K562 (cell line): ENCODE results near the gene UBE2N. TPM values are rescaled to one million over a fixed set of nuclear protein-coding genes. Genes with fewer than 3 reads are reported as not detected.

Experiments
- ATAC-seq: fragments of 200-7000 bp; cut with Tn5 transposase; 3 replicates; pipeline ENCODE4 v1.9.1; 2020; ENCODE audit warnings: moderate library complexity
- BruUV-seq: library from RNA; stranded (reverse); fragments of 400-500 nt; replicated peaks from 2 replicates; lab custom pipeline; 2021; lab: Mats Ljungman, UMichigan
- CTCF ChIA-PET: fragments of 300-600 bp; formaldehyde crosslinking; extraction: SDS; loops from one replicate; lab custom pipeline; 2021; ENCODE audit warnings: low intra/inter-chr PET ratio; lab: Yijun Ruan, JAX
- POLR2A ChIA-PET: fragments of 300-600, 350-650 bp; sonication (Branson Sonifier 250); formaldehyde crosslinking; extraction: SDS; loops from one replicate; lab custom pipeline; 2021; ENCODE audit warnings: antibody characterized with exemption, inconsistent platforms; lab: Yijun Ruan, JAX
- DNase-seq, 4 experiments: peaks; one replicate each; pipeline versions ENCODE4 v3.0.0 to v3.0.0-alpha.2; 2011 to 2018; ENCODE audit warnings: low spot score in 3 of 4, mixed read lengths in 3 of 4; ENCODE audit errors: extremely low read depth in 1 of 4
- FAIRE-seq: peaks from 2 replicates; lab custom pipeline; 2011; peaks lifted over from hg19 to GRCh38; lab: Jason Lieb, UNC
- H2AFZ ChIP-seq: 2 replicates; pipeline ENCODE4 v1.6.0; 2011; ENCODE audit warnings: low read depth, low read length, control low read depth, inconsistent platforms
- H3K27ac ChIP-seq: fragments of 200-600 bp; 3 replicates; pipeline ENCODE4 v1.8.0; 2011; ENCODE audit warnings: low read depth, mild to moderate bottlenecking, control low read depth, inconsistent platforms, low read length, moderate library complexity, mixed read lengths; ENCODE audit errors: extremely low read depth
- H3K27me3 ChIP-seq, 2 experiments: fragments of 300-600 bp in 1 of 2; 2 replicates in 1 of 2; 3 replicates in 1 of 2; pipeline versions ENCODE4 v1.6.0 to v1.8.0; 2011; ENCODE audit warnings: inconsistent platforms in 2 of 2, low read length in 2 of 2, mild to moderate bottlenecking in 1 of 2, mixed read lengths in 1 of 2, moderate library complexity in 1 of 2; ENCODE audit not compliant: control insufficient read depth in 2 of 2, insufficient read depth in 2 of 2
- H3K36me3 ChIP-seq: fragments of 300-600 bp; 3 replicates; pipeline ENCODE4 v1.8.0; 2011; ENCODE audit warnings: mild to moderate bottlenecking, low read length, inconsistent platforms; ENCODE audit not compliant: control insufficient read depth, insufficient read depth
- H3K4me1 ChIP-seq, 2 experiments: fragments of 200-600 bp in 1 of 2; replicated peaks in 1 of 2; 2 replicates in 1 of 2; 3 replicates in 1 of 2; pipeline versions ENCODE4 v1.5.1 to v1.8.0; 2011; ENCODE audit warnings: inconsistent platforms in 2 of 2, low read length in 2 of 2, mild to moderate bottlenecking in 1 of 2, mixed read lengths in 1 of 2, moderate library complexity in 1 of 2; ENCODE audit not compliant: control insufficient read depth in 2 of 2, insufficient read depth in 2 of 2
- H3K4me2 ChIP-seq: 2 replicates; pipeline ENCODE4 v1.6.1; 2011; ENCODE audit warnings: low read length, control low read depth, inconsistent platforms, mixed read lengths; ENCODE audit not compliant: insufficient read depth
- H3K4me3 ChIP-seq: fragments of 200-600 bp; sonication (generic), shearing (Covaris generic); 2 replicates; pipeline ENCODE4 v1.5.1; 2016; ENCODE audit warnings: control low read depth, inconsistent platforms
- H3K79me2 ChIP-seq: fragments of 200-600 bp; 3 replicates; pipeline ENCODE4 v1.8.0; 2011; ENCODE audit warnings: low read length, inconsistent platforms; ENCODE audit not compliant: control insufficient read depth, insufficient read depth
- H3K9ac ChIP-seq, 2 experiments: 2 replicates each; pipeline versions ENCODE4 v1.6.0 to v1.6.1; 2011; ENCODE audit warnings: low read depth in 2 of 2, low read length in 2 of 2, control low read depth in 1 of 2, inconsistent platforms in 1 of 2, mild to moderate bottlenecking in 1 of 2, mixed read lengths in 1 of 2; ENCODE audit not compliant: insufficient read depth in 1 of 2
- H3K9me1 ChIP-seq: one replicate; pipeline ENCODE4 v1.6.0; 2011; ENCODE audit warnings: inconsistent platforms, mild to moderate bottlenecking, low read length, moderate library complexity; ENCODE audit not compliant: control insufficient read depth, insufficient read depth
- H3K9me3 ChIP-seq: replicated peaks from 2 replicates; pipeline ENCODE4 v1.5.1; 2011; ENCODE audit warnings: low read depth, low read length, inconsistent platforms; ENCODE audit not compliant: control insufficient read depth, insufficient read depth
- H4K20me1 ChIP-seq: replicated peaks from 2 replicates; pipeline ENCODE4 v1.6.1; 2011; ENCODE audit warnings: low read length, inconsistent platforms, mixed read lengths; ENCODE audit not compliant: control insufficient read depth, insufficient read depth
- ETS1 ChIP-seq: conservative IDR thresholded peaks from 2 replicates; pipeline ENCODE4 v1.6.1; 2011; ENCODE audit warnings: low read depth, mild to moderate bottlenecking, low read length; ENCODE audit not compliant: control insufficient read depth
- NCOA2 ChIP-seq, 2 experiments: fragments of 450-650 bp; IDR thresholded peaks; 2 replicates each; pipeline ENCODE4 v1.6.1; 2018; ENCODE audit warnings: mild to moderate bottlenecking in 2 of 2, moderate library complexity in 1 of 2; ENCODE audit not compliant: partially characterized antibody in 2 of 2
- RBFOX2 ChIP-seq: fragments of 200-400 bp; formaldehyde crosslinking; IDR thresholded peaks from 2 replicates; pipeline ENCODE4 v1.6.1; 2017; ENCODE audit warnings: low read depth, mild to moderate bottlenecking, low read length, moderate library complexity
- ZNF282 ChIP-seq: sonication (generic); formaldehyde crosslinking; IDR thresholded peaks from 2 replicates; pipeline ENCODE4 v1.8.1; 2023; ENCODE audit warnings: missing genetic modification reagents
- WGBS: fragments of 100-300 bp; shearing (Covaris generic); methylation state at CpG from one replicate; pipeline ENCODE4 v1.1.6; 2016; ENCODE audit warnings: low coverage, mixed read lengths; ENCODE audit not compliant: insufficient coverage; ENCODE audit errors: missing lambda C conversion rate; 5-methylcytosine and 5-hydroxymethylcytosine counted together
- in situ Hi-C: fragments of 300-500 bp; cut with MboI; formaldehyde crosslinking; loops from 4 replicates; pipeline ENCODE4 v1.15.0; 2018; ENCODE audit warnings: inconsistent platforms, mixed read lengths
- intact Hi-C: fragments of 100-400 bp; cut with micrococcal nuclease; formaldehyde crosslinking; loops from 2 replicates; pipeline ENCODE4 v1.14.2; 2022
- polyA plus RNA-seq, 8 experiments: library from polyadenylated mRNA; depleted of rRNA in 4 of 8; stranded (reverse) in 5 of 8; unstranded in 3 of 8; fragments of >200 nt; fragmentation: Nextera tagmentation in 2 of 8; fragmentation: Illumina TruSeq in 1 of 8; extraction: Ambion mirVana in 2 of 8; extraction: Trizol in 1 of 8; gene quantifications; 2 replicates each; pipeline versions ENCODE4 v1.2.1 to v1.2.3, GENCODE V29; 2011 to 2014; ENCODE audit warnings: inconsistent platforms in 1 of 8, missing spikeins in 1 of 8
- total RNA-seq, 7 experiments: library from RNA; depleted of rRNA in 6 of 7; stranded (reverse); fragments of >200 nt in 6 of 7; fragmentation: Illumina TruSeq in 2 of 7; extraction: Trizol in 2 of 7; gene quantifications; 2 replicates each; pipeline versions ENCODE4 v1.2.1 to v1.2.3, GENCODE V29; 2011 to 2021; ENCODE audit warnings: low replicate concordance in 1 of 7

The UBE2N gene
- total and polyA plus RNA-seq, 9 of the 15 experiments (the other 6 are each of a cell fraction or from before 2014, with no cell fraction given), result 189 to 826 (median 260) TPM

GRCh38 chr12:93390549-93391297, 51.0 kb downstream of the UBE2N start:
- ATAC-seq, result no peak
- in situ Hi-C loops, result no loop called here
- no peak overlapping the region for H3K4me2 ChIP-seq

More at GRCh38 chr12:93390549-93391297, 51.0 kb downstream of the UBE2N start:
- no peak for FAIRE-seq
- no peaks in the 10 kb centered on the region for H3K9me3 ChIP-seq
- no peaks in the 10 kb centered on the region for H3K27me3 ChIP-seq
- peaks cover 4 to 6% of the 10 kb centered on the region in 2 experiments; a peak in 3 of 5 replicates for H3K4me1 ChIP-seq
- TF ChIP-seq NCOA2 (IDR thresholded peaks at IDR 0.05; ENCODE audit: partially characterized antibody in 2 of 2), result no peak
- no peak for TF ChIP-seq ZNF282 (CRISPR knock-in tag)
- TF ChIP-seq RBFOX2, result 0 out of 2 replicates have a peak, but pooled peaks have one; percentile 3
- no peak for TF ChIP-seq ETS1
- no TSS peak for BruUV-seq
- H3K4me3 ChIP-seq, result no peak overlapping the region
- DNase-seq, result no peak
- WGBS, result 94% methylated on average over 5 of the region's 5 CpGs
- intact Hi-C loops, result no loop called here
- CTCF ChIA-PET, result no interaction called here
- no peak overlapping the region; the same call in 2 of the 3 replicates for H3K27ac ChIP-seq
- peaks cover 75% of the 10 kb centered on the region for H3K36me3 ChIP-seq
- no peaks in the 10 kb centered on the region for H3K9me1 ChIP-seq
- H3K79me2 ChIP-seq, result peaks cover 86% of the 10 kb centered on the region
- H4K20me1 ChIP-seq, result peaks cover 47% of the 10 kb centered on the region
- H2AFZ ChIP-seq, result no peak overlapping the region
- POLR2A ChIA-PET, result interaction anchor here (0.9 to 2.1 kb wide), 5 partner anchors 9 to 394 kb away, joined by 3 to 6 read pairs (median 4); no protein-coding TSS in a partner anchor
- H3K9ac ChIP-seq, result 0 out of 4 replicates have a peak overlapping the region, but pooled peaks of 1 of the 2 experiments have one; percentile 10
